ENCODE data around the gene CFAP100.

The CFAP100 gene

GRCh38 chr3:126484662-126485061 is 90.0 kb downstream of the CFAP100 start:
- DNase-seq = no peak

GRCh38 chr3:126485176-126485897 is 90.6 kb downstream of the CFAP100 start:
- DNase-seq = no peak

- DNase-seq = no peak
Measured at GRCh38 chr3:126485956-126486355, 91.2 kb downstream of the CFAP100 start.

Data from activated gamma-delta T cell (primary cell).